Measurements from ENCODE around the gene MLANA.

MLANA gene, protein sequence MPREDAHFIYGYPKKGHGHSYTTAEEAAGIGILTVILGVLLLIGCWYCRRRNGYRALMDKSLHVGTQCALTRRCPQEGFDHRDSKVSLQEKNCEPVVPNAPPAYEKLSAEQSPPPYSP

DNA sequence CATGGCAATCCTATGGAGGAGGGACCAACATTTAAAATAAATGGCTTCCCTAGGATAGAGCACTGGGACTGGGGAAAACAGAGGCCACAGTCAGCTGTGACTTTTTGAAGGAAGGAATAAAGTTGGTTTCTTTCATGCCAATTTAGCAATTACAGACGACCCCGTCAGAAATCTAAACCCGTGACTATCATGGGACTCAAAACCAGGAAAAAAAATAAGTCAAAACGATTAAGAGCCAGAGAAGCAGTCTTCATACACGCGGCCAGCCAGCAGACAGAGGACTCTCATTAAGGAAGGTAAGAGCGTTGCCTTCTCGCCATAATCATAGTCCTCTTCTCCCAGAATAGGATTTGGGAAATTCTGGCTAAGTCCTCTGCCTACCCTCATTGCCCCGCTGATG is at the start of gene MLANA:
Gene MLANA, plus strand, starts transcription at position 249 of the 400 bp plus-strand sequence. CDS start 1,586 bp downstream, outside the sequence.
- no peak for DNase-seq (ENCODE audit: low read depth)

DNA sequence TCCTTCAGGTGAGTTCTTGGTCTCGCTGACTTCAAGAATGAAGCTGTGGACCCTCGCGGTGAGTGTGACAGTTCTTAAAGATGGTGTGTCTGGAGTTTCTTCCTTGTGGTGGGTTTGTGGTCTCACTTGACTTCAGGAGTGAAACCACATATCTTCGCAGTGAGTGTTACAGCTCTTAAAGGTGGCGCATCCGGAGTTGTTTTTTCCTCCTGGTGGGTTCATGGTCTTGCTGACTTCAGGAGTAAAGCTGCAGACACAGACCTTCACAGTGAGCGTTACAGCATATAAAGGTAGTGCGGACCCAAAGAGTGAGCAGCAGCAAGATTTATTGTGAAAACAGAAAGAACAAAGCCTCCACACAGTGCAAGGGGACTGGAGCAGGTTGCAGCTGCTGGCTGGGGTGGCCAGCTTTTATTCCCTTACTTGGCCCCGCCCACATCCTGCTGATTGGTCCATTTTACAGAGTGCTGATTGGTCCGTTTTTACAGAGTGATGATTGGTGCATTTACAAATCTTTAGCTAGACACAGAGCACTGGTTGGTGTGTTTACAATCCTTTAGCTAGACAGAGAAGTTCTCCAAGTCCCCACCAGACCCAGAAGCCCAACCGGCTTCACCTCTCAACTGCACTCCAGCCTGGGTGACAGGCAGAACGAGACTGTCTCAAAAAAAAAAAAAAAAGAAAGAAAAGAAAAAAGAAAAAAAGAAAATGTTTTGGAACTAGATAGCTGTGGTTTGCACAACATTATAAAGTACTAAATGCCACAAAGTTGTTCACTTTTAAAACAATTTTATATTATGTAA is 48.7 kb upstream of the MLANA start:
- DNase-seq (ENCODE audit: low read depth), result no peak

DNA sequence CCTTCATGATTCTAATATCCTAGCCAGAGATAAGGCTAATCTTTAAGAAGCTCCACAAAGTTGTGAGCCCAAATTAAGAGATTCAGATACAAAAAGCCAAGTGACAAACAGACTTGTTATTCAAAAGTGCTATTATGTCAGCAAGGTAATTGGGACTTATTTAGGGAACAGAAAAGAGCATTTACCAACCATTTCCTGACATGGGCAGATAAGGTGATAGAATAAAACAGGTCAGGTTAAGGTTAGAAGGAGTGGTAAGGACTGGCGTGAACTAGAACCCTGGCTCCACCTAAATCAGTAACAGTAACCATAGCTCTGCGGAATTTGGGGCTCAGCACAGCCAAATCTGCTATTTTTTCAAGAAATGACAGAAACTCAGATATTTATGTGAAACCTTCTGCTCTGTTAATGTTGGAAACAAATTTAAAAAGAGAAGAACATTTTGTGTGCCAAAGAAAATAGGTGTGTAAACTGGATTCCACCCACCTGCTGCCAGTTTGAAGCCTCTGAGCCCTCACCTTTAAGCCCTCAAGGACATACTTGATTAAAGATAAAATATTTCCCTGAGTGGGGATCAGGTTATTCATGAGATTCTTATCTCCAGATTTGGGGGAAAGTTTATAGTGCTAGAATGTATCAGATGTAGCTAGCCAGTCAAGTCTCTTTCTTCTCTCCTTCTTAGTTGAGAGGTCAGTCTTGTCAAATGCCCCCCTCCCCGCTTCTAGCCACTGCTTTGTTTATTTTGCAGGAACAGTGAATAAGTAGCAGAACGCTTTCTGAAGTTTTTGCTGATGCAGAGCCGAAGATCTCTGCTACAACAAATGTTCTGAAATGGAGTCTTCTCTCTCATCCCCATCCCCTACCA is 47.5 kb upstream of the MLANA start:
- no peak for DNase-seq (ENCODE audit: low read depth)

DNA sequence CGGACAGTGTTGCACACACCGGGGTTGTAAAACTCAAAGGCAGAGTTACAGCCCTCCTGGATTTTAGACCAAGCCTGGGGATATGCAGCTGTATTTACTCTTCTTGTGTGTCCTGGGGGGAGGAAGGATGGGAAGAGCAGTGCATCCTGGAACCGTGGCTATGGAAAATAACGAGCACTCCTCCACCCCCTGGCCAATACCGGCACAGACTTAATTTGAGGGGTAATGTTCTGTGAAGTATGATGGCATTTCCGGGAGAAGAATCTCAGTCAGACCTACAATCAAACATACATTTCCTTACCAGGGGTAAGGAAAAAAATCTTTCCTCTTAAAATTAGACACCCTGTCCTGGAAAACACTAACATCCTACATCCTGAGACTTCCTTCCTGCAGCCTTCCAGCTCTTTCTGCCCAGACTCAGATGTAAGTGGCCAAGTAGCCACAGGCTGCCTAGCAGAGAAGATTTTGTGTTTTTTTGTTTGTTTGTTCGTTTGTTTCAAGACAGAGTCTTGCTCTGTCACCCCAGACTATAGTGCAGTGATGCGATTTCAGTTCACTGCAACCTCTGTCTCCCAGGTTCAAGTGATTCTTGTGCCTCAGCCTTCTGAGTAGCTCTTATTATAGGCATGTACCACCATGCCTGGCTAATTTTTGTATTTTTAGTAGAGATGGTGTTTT is 46.8 kb upstream of the MLANA start:
- DNase-seq (ENCODE audit: low read depth), result no peak

DNA sequence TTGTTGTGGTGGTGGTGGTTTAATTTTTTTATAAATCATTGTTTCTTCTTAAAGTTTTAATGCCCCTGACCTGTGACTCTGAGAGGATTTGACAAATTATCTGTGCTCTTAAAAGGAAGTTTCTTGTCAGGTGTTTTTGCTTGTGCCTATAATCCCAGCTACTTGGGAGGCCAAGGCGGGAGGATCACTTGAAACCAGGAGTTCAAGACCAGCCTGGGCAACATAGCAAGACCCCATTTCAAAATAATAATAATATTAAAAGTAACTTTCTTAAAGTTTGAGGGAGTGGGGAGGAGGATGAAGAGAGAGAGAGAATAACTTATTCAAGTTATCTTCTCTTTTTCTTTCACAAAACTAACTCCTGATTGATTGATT is 45.5 kb upstream of the MLANA start:
- DNase-seq (ENCODE audit: low read depth), result no peak

DNA sequence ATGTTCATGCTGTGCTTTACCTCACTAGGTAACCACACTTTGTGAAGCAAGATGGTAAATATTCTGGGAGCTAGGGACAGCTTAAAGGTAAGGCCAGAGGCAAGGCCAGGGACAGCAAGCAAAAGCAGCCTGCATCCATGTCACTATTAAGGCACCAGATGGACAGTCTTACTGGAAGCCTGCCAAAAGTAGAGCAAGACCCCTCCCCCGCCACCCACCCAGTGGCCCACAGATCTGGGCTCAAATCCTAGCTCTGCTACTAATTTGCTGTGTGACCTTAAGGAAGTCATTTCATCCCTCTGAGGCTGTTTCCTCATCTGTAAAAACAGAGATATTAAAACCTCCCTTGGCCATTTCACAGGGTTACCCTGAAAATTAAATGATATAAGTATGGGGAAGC is 44.6 kb upstream of the MLANA start:
- no peak for DNase-seq (ENCODE audit: low read depth)

DNA sequence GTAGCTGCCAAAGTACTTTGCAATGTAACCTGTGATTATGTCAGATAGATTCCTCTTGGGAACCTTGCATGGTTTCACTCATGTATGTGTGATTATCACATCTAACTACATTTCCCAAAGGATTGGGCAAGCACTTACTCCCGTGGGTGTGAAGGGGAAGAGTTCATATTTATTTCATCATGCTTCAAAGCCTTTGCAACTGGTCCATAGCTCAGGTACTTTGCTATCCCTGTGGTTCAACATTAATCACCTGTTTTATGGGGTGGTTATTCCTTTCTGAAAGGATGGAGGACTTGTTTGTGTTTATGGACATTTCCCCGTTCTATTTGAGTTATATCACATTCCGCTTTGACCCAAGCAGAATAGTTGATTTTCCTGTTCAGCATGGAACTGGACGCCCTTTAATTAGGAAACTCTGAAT is 44.2 kb upstream of the MLANA start:
- DNase-seq (ENCODE audit: low read depth), result no peak

DNA sequence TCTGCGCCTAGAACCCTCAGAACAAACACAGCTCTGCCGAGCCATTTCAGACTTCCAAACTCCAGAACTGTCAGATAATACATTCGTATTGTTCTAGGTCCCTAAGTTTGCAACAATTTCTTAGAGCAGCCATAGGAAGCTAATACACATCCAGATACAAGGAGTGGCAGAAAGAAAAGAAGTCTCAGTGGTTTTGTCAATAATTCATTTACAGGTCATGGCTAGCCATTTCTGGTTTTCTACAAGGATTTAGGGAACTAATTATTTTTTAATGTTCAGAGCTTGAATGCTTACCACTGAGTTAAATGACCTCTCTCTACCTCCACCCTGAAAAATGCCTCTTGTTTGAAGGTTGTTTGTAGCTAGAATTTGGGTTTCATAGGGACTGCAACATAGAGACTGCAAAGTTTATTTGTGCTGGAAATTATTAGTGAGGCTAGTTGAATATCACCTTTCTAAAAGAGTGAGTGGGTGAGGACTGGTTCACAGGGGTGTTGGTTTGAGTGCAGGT is 42.3 kb upstream of the MLANA start:
- DNase-seq (ENCODE audit: low read depth), result no peak

DNA sequence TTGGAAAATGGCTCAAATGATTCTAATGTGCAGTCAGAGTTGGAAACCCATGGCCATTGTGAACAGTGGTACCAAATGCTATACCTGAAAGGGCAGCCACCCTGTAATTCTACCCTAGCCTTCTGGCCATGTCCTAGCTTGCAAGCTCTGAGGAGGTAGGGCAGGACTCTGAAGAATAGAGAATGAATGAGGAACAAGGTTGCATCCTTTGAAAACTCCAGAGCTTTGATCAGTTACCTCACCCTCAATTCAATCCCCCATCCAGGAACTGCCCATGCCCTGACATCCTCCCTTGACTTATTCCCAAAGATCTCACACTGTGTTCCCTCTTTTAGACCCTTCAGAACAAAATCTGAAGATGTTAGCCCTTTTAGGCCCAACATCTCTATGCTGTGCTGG is 40.0 kb upstream of the MLANA start:
- DNase-seq (ENCODE audit: low read depth), result no peak

DNA sequence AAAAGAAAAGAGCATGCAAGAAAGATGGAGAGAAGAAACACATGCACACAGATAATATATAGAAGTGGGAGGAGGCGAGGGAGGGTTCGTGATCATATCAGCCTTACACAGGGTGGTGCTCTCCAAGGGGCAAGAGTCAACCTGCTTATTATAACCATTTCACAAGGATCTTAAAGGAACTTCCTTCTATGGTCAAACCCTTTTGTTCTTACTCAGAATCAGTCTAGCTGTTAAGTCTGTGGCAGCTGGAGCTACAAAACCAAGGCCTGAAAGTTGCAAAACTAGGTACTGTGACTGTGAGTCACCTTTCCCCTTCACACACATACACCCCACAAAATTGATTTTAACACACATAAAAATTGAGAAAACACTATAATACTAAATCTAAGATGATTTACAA is 39.2 kb upstream of the MLANA start:
- no peak for DNase-seq (ENCODE audit: low read depth)

DNA sequence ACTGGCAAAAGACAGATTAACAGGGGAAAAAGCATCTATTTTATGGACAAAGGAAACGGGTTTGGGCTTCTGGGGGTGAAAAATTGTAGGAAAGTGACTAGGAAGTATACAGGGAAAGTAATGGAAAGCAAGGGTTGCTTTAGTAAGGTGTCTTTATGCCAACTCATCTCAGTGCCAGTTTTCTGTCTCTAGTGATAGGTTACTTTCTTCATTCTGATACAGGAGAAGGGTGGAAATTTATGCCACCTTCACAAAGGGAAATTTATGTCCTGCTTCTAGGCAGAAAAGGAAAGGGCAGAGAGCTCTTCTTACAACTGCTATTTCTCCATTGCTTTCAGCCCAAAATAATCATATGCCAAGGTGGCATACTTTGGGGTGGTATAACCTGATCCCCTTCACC is 37.7 kb upstream of the MLANA start:
- DNase-seq (ENCODE audit: low read depth), result no peak

DNA sequence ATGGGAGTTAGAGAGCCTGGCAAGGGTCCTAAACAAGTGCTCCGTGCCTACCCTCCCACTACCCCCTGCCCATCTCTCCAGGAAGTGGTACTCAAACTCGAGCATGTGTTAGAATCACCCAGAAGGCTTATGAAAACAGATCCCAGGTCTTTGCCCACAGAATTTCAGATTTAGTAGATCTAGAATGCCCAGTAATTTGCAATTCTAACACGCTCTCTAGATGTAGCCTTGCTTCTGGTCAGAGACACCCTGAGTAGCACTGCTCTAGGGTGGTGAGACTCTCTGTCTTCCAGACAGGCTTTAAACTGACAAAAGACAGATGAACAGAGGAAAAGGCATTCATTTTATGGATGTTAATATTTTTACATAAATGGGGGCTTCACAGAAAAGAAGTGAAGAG is 37.1 kb upstream of the MLANA start:
- no peak for DNase-seq (ENCODE audit: low read depth)

DNA sequence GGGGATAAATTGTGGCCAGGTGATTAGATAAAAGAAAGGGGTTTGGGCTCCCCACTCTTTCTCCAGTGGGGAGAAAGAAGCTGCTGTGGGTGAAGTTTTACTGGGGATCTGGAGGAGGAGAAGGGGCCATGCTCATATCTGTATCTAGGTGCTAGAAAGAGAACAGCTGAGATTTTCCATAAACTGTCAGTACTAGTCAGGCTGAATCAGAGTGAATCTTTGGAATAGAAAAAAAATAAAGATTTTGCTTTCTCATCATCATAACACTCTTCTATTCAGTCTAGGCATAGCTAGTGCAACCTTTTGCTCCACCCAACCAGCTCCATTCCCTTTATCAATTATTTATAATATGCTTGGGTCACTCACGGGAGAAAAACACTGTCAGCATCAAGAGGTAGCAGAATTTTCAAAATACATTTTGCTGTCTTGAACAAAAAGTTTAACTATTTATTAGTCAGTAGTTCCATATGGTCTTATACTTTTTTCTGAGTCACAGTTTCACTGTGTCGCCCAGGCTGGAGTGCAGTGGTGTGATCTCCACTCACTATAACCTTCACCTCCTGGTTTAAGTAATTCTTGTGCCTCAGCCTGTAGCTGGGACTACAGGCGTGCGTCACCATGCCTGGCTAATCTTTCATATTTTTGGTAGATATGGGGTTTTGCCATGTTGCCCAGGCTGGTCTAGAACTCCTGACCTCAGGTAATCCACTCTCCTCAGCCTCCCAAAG is 36.5 kb upstream of the MLANA start:
- no peak for DNase-seq (ENCODE audit: low read depth)

DNA sequence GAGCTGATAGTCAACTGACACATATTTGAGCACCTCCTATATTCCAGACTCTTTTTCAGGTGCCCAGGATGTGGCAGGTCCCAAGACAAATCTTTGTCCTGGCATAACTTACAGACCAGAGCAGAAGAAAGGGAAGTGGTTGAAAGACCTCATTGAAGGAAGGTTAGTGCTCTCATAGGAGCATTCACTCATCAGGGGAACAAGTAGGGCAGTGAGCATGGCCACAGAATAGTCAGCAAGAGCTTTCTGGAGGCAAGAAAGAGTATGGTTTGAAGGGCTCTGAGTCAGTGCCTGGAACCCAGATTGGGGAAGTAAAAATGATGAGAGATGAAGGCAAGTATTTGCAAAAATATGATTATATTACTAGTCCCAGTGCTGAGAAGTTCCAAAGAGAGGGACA is 32.8 kb upstream of the MLANA start:
- no peak for DNase-seq (ENCODE audit: low read depth)

DNA sequence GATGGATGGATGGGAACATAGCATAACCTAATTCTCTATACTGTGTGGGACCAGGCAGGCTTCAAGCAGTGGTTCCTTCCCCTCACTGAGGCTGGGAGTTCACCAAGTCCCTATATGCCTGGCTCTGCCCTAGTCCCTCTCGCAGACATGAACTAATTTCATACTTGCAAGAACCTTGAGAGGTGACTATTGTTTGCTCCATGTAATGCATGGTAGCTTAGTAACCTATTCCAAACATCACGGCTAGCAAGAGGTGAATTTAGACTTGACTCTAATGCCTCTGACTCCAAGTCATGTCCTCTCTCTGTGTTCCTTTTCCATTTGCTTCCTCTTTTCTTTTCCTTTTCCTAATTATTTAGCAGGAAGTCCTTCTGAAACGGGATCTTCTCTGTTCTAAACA is 31.9 kb upstream of the MLANA start:
- DNase-seq (ENCODE audit: low read depth), result no peak

DNA sequence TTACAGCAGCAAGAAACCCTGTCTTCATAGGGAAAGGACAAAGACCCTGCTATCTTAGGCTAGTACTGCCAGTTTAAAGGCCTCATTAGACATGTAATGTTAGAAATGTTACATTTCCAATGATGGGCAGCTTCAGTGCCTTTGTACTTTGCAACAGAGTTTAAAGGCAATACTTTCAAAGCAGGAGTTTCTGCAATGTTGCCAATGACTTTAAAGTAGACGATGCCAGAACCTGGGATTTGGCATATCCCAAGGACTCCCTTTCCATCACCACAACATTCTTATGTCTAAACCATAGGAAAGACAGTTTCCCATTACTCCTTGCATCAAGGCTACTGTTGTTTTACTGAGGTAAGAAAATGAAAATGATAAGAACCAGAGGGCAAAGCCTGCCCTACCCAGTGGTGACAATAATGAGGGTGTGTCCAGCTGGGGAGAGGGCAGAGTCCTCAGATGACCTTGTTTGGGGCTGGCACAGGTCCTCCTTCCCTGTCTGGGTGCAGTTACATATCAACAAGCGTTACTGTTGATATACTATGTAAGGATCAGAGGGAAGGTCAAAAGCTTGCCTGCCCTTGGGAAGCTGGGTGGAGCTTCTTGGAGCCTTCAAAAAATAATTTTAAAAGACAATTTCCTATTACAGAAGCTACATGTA is 27.5 kb upstream of the MLANA start:
- no peak for DNase-seq (ENCODE audit: low read depth)

DNA sequence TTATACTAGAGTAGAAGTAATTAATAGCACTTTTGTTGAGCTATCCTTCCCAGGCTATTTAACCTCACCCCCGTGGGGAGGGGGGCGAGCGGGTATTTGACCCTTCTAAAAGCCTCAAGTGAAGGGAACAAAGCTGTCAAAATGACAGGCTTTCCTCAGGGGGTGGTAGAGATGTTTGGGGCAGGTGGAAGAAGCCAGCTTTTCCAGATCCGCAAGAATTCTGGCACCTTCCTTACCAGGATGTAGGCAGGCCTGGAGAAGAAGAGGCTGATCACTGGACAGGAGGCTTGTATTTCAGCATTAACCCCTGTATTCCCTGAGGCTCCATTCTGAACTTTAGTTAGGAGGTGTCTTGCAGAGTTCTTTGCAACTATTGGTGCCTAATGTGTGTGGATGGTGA is 26.2 kb upstream of the MLANA start:
- DNase-seq (ENCODE audit: low read depth), result no peak

DNA sequence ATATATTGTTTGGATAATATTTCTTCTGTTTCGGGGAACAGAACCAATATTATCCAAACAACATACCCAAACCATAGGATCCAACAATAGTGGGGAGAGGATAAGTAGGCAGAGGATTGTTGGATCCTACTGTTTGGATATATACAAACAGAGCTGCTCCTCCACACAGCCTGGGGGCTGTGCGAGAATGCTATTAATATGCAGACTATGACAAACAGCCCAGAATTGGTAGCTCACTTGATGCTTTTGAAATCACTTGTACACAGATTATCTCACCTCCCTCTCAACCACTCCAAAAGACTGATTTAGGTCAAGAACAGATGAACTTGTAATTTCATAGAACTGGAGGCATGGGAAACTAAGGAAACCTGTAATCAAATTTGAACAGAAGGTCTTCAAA is 24.4 kb upstream of the MLANA start:
- DNase-seq (ENCODE audit: low read depth), result no peak

DNA sequence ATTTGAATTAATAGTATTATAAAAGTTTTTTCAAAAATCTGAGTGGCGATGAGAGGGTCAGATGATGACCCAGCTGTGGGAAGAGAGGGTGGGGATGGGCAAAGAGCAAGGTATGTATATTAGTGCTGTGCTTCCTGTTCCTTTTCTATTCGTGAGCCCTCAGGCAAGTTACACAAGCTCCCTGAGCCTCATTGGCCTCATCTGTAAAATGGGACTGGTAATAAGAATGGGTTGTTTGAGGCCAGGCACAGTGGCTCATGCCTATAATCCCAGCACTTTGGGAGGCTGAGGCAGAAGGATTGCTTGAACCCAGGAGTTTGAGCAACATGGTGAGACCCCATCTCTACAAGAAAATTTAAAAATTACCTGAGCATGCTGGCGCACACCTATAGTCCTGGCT is 24.0 kb upstream of the MLANA start:
- DNase-seq (ENCODE audit: low read depth), result no peak

DNA sequence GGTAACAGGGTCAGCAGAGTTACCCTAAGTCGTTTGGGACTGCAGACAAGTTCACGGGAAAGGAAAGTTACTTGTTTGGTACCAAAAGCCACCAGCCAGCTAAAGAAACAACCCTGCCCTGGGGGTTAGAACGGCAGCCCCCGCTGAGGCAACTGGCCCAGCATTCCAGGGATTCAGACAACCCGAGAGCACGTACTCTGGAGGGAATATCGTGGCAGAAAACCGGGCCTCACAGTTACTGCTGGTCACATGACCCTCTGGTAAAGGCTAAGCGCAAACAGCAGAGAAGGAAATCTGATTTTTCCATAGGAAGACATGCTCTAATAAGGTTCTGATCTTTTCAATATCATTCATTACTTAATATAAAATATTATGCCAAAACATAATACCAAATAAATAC is 22.5 kb upstream of the MLANA start:
- no peak for DNase-seq (ENCODE audit: low read depth)

Data from GM04504 (cell line).